Esophagus muscularis mucosa (tissue), 4 donors: Measurements from ENCODE around the gene PRLH.

ENCODE experiments used
- EP300 ChIP-seq: sonication (generic); formaldehyde crosslinking; IDR thresholded peaks from one replicate; pipeline ENCODE4 v1.6.1; 2017; ENCODE audit warnings: antibody characterized with exemption
- POLR2A ChIP-seq: fragments of 450-650 bp; IDR thresholded peaks from one replicate; pipeline ENCODE4 v1.6.1; 2017; ENCODE audit warnings: antibody characterized with exemption, moderate library complexity, mild to moderate bottlenecking, low read depth
- TF ChIP-seq, protein P1 (sequence below), 3 experiments: fragments of 200-600 bp in 2 of 3; fragments of 450-650 bp in 1 of 3; sonication (generic) in 2 of 3; IDR thresholded peaks; one replicate each; pipeline ENCODE4 v1.5.1; 2017 to 2019; ENCODE audit warnings: antibody characterized with exemption in 3 of 3, mild to moderate bottlenecking in 2 of 3, moderate library complexity in 1 of 3

DNA sequence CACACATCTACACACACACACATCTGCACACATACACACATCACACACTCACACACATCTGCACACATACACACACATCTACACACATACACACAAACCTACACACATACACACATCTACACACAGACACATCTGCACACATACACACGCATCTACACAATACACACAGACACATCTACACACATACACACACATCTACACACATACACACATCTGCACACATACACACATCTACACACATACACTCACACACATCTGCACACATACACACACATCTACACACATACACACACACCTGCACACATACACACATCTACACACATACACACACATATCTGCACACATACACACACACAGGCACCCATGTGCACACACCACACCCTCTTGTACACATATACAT, 400 bp upstream of the PRLH start:
- no peak for TF ChIP-seq POLR2A
- TF ChIP-seq, protein P1, sequence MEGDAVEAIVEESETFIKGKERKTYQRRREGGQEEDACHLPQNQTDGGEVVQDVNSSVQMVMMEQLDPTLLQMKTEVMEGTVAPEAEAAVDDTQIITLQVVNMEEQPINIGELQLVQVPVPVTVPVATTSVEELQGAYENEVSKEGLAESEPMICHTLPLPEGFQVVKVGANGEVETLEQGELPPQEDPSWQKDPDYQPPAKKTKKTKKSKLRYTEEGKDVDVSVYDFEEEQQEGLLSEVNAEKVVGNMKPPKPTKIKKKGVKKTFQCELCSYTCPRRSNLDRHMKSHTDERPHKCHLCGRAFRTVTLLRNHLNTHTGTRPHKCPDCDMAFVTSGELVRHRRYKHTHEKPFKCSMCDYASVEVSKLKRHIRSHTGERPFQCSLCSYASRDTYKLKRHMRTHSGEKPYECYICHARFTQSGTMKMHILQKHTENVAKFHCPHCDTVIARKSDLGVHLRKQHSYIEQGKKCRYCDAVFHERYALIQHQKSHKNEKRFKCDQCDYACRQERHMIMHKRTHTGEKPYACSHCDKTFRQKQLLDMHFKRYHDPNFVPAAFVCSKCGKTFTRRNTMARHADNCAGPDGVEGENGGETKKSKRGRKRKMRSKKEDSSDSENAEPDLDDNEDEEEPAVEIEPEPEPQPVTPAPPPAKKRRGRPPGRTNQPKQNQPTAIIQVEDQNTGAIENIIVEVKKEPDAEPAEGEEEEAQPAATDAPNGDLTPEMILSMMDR (IDR thresholded peaks at IDR 0.05): no peak
- no peak for TF ChIP-seq EP300
